ENCODE measurements around the gene PRKAG2.
"Not testable (repeated sequence)": the region's sequence is repeated elsewhere in the genome, so short reads cannot be mapped to it uniquely, and the experiment has no call there.

The PRKAG2 gene

GRCh38 chr7:151876899-151877777 is at the start of gene PRKAG2:
Gene PRKAG2, minus strand, starts transcription at chr7:151877115. Its CDS starts 495 bp downstream, at chr7:151876620.
- peak; percentile 41 to 49 for DNase-seq (ENCODE audit: low read depth in 2 of 2)

DNA sequence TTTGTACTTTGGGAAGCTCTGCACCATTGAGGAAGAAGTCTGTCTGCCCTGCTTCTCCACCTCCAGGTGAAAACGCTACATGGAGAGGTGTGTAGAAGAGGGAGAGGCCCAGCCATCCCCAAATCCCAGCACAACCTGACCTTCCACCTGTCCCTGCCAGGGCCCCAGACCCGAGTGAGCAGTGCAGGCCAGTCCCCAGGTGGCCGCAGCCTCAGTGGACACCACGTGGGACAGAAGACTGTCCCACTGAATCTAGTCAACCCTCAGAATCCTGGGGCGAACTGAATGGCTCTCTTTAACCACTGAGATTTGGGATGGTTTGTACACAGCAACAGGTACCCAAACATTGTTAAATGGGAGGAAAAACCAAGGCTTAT is 49.4 kb upstream of the PRKAG2 start:
- no peak for DNase-seq (ENCODE audit: low read depth in 2 of 2)

- no peak for DNase-seq (ENCODE audit: low read depth in 2 of 2)
These were observed 48.8 kb upstream of the PRKAG2 start for GRCh38 chr7:151925446-151926335.

GRCh38 chr7:151924508-151924907 is 47.6 kb upstream of the PRKAG2 start:
- no peak for DNase-seq (ENCODE audit: low read depth in 2 of 2)

GRCh38 chr7:151924001-151924400 is 47.1 kb upstream of the PRKAG2 start:
- DNase-seq (ENCODE audit: low read depth in 2 of 2) = no peak

- no peak for DNase-seq (ENCODE audit: low read depth in 2 of 2)
These were observed 46.4 kb upstream of the PRKAG2 start for GRCh38 chr7:151923097-151923876.

GRCh38 chr7:151921451-151921850 is 44.5 kb upstream of the PRKAG2 start:
- no peak for DNase-seq (ENCODE audit: low read depth in 2 of 2)

DNA sequence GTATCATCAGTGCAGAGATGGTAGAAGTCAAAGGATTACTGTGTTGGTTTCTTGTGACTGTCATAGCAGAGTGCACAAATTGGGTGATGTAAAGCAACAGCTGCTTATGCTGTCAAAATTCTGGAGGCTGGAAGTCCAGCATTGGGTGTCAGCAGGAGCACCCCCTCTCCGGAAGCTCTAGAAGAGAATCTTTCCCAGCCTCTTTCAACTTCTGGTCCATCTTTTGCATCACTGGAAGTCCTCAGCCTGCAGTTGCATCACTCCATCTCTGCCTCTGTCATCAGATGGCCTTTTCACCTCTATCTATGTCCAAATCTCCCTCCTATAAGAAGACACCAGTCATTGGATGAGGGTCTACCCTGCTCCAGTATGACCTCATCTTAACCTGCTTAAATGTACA is 43.6 kb upstream of the PRKAG2 start:
- no peak for DNase-seq (ENCODE audit: low read depth in 2 of 2)

- DNase-seq (ENCODE audit: low read depth in 2 of 2) = no peak
These were observed 42.7 kb upstream of the PRKAG2 start for GRCh38 chr7:151919595-151919994.

DNA sequence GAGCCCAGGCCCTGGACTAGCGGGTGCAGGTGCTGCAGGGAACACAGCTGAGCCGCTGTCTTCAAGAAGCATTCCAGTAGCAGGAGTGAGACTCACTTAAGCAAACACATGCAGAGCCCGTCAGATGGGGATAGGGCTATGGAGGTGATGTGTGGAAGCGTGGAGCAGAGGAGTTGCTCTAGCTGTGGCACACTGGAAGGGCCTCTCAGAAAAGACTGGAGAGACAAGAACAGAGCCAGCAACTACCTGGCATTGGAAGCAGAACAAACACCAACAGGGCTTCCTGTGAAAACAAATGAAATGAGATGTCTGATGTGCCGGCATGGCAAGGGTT is 41.6 kb upstream of the PRKAG2 start:
- no peak for DNase-seq (ENCODE audit: low read depth in 2 of 2)

- no peak for DNase-seq (ENCODE audit: low read depth in 2 of 2)
These were observed 41.0 kb upstream of the PRKAG2 start for GRCh38 chr7:151917791-151918509.

GRCh38 chr7:151914051-151914450 is 37.1 kb upstream of the PRKAG2 start:
- DNase-seq (ENCODE audit: low read depth in 2 of 2) = no peak

GRCh38 chr7:151910655-151911054 is 33.7 kb upstream of the PRKAG2 start:
- DNase-seq (ENCODE audit: low read depth in 2 of 2) = not testable (repeated sequence)

DNA sequence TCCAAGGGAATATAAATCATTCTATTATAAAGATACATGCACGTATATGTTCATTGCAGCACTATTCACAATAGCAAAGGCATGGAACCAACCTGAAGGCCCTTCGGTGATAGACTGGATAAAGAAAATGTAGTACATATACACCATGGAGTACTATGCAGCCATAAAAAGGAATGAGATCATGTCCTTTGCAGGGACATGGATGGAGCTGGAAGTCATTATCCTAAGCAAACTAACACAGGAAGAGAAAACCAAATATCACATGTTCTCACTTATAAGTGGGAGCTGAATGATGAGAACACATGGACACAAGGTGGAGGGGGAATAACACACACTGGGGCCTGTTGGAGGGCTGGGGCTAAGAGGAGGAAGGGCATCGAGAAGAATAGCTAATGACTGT is 30.2 kb upstream of the PRKAG2 start:
- DNase-seq (ENCODE audit: low read depth in 2 of 2) = not testable (repeated sequence)

DNA sequence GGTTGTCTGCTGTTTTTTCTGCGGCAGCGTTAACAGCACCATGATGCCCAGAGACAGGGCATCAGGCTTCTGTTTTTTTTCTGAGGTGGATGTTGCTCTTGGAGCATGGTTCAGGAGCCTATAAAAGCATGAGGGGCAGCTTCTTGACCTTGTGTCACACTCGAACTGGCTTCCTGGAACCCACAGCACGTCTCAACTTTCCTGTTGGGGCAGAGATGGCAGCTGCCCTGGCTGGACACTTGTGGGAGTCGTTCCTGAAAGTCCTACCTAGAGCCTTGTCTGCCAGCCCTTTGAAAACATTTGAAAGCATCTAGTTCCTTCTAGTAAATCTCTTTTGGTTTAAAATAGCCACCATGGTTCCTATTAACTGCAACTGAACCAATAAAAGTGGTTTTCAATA is 28.9 kb upstream of the PRKAG2 start:
- DNase-seq (ENCODE audit: low read depth in 2 of 2) = no peak

DNA sequence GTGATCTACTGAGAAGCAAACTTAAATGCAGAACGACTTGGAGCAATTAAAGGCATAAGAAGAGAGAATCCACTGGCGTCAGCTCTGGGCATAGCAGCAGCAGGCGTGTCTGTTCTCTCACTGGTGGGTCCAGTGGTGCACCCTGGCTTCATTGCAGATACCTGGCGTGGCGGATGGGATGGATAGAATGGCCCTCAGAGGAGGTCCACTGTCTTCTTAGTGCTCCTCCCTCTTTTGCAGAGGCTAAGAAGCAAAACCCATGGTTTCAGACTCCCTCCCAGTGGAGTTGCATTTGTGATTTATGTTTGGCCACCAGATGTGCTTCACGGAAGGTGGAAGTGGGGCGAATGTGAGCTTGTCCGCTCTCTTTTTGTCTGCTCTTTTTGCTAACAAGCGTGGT is 28.4 kb upstream of the PRKAG2 start:
- no peak for DNase-seq (ENCODE audit: low read depth in 2 of 2)

GRCh38 chr7:151904270-151904669 is 27.4 kb upstream of the PRKAG2 start:
- DNase-seq (ENCODE audit: low read depth in 2 of 2) = no peak

- DNase-seq (ENCODE audit: low read depth in 2 of 2) = no peak
These were observed 26.5 kb upstream of the PRKAG2 start for GRCh38 chr7:151903249-151904032.

DNA sequence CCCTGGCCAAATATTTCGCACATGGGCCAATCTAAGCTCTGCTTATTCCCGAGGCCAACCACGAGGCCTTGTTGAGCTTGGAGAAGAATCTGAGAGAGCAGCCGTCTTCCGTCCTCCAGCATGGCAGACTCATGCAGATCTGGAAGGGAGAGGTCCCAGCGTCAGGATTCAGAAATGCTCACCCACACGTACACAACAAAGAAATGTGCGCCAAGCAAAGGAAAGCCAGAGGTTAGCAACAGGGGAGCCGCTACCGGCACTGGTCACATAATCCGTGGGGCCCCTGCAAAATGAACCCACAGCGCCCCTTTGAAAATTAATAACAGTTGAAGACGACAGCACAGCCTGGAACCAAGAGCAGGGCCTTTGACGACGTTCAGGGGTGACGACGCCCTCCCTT is 25.4 kb upstream of the PRKAG2 start:
- DNase-seq (ENCODE audit: low read depth in 2 of 2) = no peak

DNA sequence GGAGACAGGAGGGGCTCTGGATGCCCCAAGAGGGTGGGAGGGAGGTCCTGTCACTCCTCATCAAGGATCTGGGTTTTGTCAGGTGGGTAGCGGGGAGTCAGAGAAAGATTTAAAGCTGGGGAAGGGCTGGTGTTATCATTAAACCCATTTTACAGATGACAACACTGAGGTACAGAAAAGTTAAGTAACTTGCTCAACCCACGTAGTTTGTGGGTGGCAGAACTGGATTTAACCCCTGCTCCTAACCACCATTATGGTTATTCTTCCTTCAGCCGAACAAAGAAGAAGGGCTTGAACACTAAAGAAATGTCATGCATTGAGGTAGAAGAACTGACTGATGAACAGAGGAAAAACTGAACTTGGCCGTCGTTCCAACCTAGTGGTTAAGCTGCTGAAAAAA is 24.9 kb upstream of the PRKAG2 start:
- DNase-seq (ENCODE audit: low read depth in 2 of 2) = no peak
